K562 (cell line): Measurements from ENCODE around the gene ALOXE3. TPM values are rescaled to one million over a fixed set of nuclear protein-coding genes. Genes with fewer than 3 reads are reported as not detected.

Experiments
- CC2D1A ChIP-seq: fragments of 450-650 bp; IDR thresholded peaks from 2 replicates; pipeline ENCODE4 v1.6.1; 2017; ENCODE audit warnings: mild to moderate bottlenecking
- CREBBP ChIP-seq: IDR thresholded peaks from one replicate; pipeline ENCODE4 v1.6.1; 2012; ENCODE audit warnings: low read depth, mild to moderate bottlenecking, control low read depth, inconsistent platforms, low read length
- E2F6 ChIP-seq, 2 experiments: IDR thresholded peaks; 2 replicates each; pipeline ENCODE4 v1.6.1; 2011; ENCODE audit warnings: borderline replicate concordance in 1 of 2, control low read depth in 1 of 2, low read depth in 1 of 2, low read length in 1 of 2, mild to moderate bottlenecking in 1 of 2, mixed read lengths in 1 of 2, moderate library complexity in 1 of 2; ENCODE audit not compliant: insufficient read depth in 1 of 2, insufficient read length in 1 of 2, poor library complexity in 1 of 2, severe bottlenecking in 1 of 2; ENCODE audit errors: extremely low read depth in 1 of 2
- GABPB2 ChIP-seq: fragments of 250-450 bp; sonication (Bioruptor Pico); conservative IDR thresholded peaks from 2 replicates; pipeline ENCODE4 v1.5.1; 2021; ENCODE audit warnings: mild to moderate bottlenecking
- GTF2A2 ChIP-seq: IDR thresholded peaks from 2 replicates; pipeline ENCODE4 v1.6.1; 2016; ENCODE audit warnings: mild to moderate bottlenecking, missing genetic modification characterization, missing compliant biosample characterization
- HDAC8 ChIP-seq: fragments of 450-650 bp; IDR thresholded peaks from 2 replicates; pipeline ENCODE4 v1.6.1; 2016; ENCODE audit warnings: mild to moderate bottlenecking, missing genetic modification characterization, moderate library complexity, missing compliant biosample characterization
- PHB2 ChIP-seq: fragments of 450-650 bp; IDR thresholded peaks from 2 replicates; pipeline ENCODE4 v1.6.1; 2017; ENCODE audit warnings: low read depth
- PTBP1 ChIP-seq: fragments of 200-400 bp; formaldehyde crosslinking; IDR thresholded peaks from 2 replicates; pipeline ENCODE4 v1.6.1; 2017; ENCODE audit warnings: low read depth, low read length
- PTTG1 ChIP-seq: fragments of 450-650 bp; IDR thresholded peaks from 2 replicates; pipeline ENCODE4 v1.6.1; 2016; ENCODE audit warnings: low read depth, mild to moderate bottlenecking, missing genetic modification characterization, missing compliant biosample characterization
- RAD51 ChIP-seq: fragments of 450-650 bp; IDR thresholded peaks from 2 replicates; pipeline ENCODE4 v1.7.1; 2016; ENCODE audit warnings: low read depth, mild to moderate bottlenecking, borderline replicate concordance
- SOX6 ChIP-seq: fragments of 450-650 bp; IDR thresholded peaks from 2 replicates; pipeline ENCODE4 v1.6.1; 2014; ENCODE audit warnings: mild to moderate bottlenecking
- ZNF695 ChIP-seq: fragments of 450-650 bp; formaldehyde crosslinking; IDR thresholded peaks from 2 replicates; pipeline ENCODE4 v1.4.0; 2020; ENCODE audit warnings: mild to moderate bottlenecking, moderate library complexity
- ZNF75A ChIP-seq: fragments of 450-650 bp; formaldehyde crosslinking; IDR thresholded peaks from 2 replicates; pipeline ENCODE4 v1.4.0; 2020; ENCODE audit warnings: mild to moderate bottlenecking
- ZNF778 ChIP-seq: fragments of 450-650 bp; formaldehyde crosslinking; IDR thresholded peaks from 2 replicates; pipeline ENCODE4 v1.4.0; 2020; ENCODE audit warnings: mild to moderate bottlenecking, moderate library complexity
- polyA plus RNA-seq, 8 experiments: library from polyadenylated mRNA; depleted of rRNA in 4 of 8; stranded (reverse) in 5 of 8; unstranded in 3 of 8; fragments of >200 nt; fragmentation: Nextera tagmentation in 2 of 8; fragmentation: Illumina TruSeq in 1 of 8; extraction: Ambion mirVana in 2 of 8; extraction: Trizol in 1 of 8; gene quantifications; 2 replicates each; pipeline versions ENCODE4 v1.2.1 to v1.2.3, GENCODE V29; 2011 to 2014; ENCODE audit warnings: inconsistent platforms in 1 of 8, missing spikeins in 1 of 8
- total RNA-seq, 7 experiments: library from RNA; depleted of rRNA in 6 of 7; stranded (reverse); fragments of >200 nt in 6 of 7; fragmentation: Illumina TruSeq in 2 of 7; extraction: Trizol in 2 of 7; gene quantifications; 2 replicates each; pipeline versions ENCODE4 v1.2.1 to v1.2.3, GENCODE V29; 2011 to 2021; ENCODE audit warnings: low replicate concordance in 1 of 7
- TF ChIP-seq, protein P1 (sequence below), 2 experiments: fragments of 450-650 bp; IDR thresholded peaks; 2 replicates each; pipeline ENCODE4 v1.6.1; 2018; ENCODE audit warnings: mild to moderate bottlenecking in 2 of 2, low read depth in 1 of 2; ENCODE audit not compliant: partially characterized antibody in 2 of 2
- TF ChIP-seq, protein P2 (sequence below): sonication (generic); formaldehyde crosslinking; IDR thresholded peaks from 2 replicates; pipeline ENCODE4 v1.9.0; 2022; ENCODE audit warnings: mild to moderate bottlenecking, missing genetic modification reagents
- TF ChIP-seq, protein P3 (sequence below), 2 experiments: IDR thresholded peaks; 2 replicates each; pipeline ENCODE4 v1.6.1; 2012; ENCODE audit warnings: improper control_type of control experiment in 2 of 2, low read depth in 2 of 2, low read length in 2 of 2, borderline replicate concordance in 1 of 2
- TF ChIP-seq, protein P4 (sequence below): fragments of 450-650 bp; IDR thresholded peaks from one replicate; pipeline ENCODE4 v1.6.1; 2018; ENCODE audit warnings: mild to moderate bottlenecking, moderate library complexity; ENCODE audit not compliant: partially characterized antibody

The ALOXE3 gene
- total and polyA plus RNA-seq, 9 of the 15 experiments (the other 6 are each of a cell fraction or from before 2014, with no cell fraction given) = 0.04 TPM; not detected in 8

DNA sequence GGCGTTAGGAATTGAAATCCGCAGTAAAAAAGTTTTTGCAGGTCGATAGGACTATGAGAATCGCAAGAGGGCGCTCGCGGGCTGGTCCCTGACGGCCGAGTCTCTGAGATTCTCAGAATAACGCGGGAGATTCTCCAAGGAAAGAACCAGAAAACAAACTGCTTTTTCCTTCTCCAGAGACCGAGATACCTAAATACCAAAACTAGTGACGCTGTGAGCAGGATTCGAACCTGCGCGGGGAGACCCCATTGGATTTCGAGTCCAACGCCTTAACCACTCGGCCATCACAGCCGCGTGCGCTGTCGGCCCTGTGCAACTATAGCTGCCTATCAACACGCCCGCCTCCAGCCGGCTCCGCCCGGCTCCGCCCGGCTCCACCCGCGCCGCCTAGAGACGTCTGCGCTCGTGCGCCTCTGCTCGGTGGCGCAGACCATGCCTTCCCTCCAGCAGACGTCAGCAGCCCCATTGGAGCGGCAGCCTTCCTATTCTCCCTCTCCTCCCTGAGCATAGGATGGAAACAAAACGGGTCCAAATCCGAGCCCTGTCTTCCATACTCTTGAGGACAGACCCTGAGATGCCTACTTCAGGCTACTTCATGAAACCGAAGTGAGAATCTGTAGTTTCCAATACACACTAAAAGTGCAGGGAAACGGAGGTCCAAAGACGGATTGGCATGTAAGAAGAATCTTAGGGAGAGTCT is 20.5 kb upstream of the ALOXE3 start (continued):
- TF ChIP-seq ZNF778 (CRISPR knock-in tag) = no peak
- 0 out of 2 replicates have a peak, but pooled peaks have one; percentile 6 for TF ChIP-seq RAD51
- peak; percentile 35 to 76 for TF ChIP-seq E2F6 (IDR thresholded peaks at IDR 0.05; ENCODE audit: borderline replicate concordance in 1 of 2, extremely low read depth in 1 of 2, insufficient read depth in 1 of 2, insufficient read length in 1 of 2, low read depth in 1 of 2, low read length in 1 of 2, poor library complexity in 1 of 2, severe bottlenecking in 1 of 2)
- TF ChIP-seq, protein P1, sequence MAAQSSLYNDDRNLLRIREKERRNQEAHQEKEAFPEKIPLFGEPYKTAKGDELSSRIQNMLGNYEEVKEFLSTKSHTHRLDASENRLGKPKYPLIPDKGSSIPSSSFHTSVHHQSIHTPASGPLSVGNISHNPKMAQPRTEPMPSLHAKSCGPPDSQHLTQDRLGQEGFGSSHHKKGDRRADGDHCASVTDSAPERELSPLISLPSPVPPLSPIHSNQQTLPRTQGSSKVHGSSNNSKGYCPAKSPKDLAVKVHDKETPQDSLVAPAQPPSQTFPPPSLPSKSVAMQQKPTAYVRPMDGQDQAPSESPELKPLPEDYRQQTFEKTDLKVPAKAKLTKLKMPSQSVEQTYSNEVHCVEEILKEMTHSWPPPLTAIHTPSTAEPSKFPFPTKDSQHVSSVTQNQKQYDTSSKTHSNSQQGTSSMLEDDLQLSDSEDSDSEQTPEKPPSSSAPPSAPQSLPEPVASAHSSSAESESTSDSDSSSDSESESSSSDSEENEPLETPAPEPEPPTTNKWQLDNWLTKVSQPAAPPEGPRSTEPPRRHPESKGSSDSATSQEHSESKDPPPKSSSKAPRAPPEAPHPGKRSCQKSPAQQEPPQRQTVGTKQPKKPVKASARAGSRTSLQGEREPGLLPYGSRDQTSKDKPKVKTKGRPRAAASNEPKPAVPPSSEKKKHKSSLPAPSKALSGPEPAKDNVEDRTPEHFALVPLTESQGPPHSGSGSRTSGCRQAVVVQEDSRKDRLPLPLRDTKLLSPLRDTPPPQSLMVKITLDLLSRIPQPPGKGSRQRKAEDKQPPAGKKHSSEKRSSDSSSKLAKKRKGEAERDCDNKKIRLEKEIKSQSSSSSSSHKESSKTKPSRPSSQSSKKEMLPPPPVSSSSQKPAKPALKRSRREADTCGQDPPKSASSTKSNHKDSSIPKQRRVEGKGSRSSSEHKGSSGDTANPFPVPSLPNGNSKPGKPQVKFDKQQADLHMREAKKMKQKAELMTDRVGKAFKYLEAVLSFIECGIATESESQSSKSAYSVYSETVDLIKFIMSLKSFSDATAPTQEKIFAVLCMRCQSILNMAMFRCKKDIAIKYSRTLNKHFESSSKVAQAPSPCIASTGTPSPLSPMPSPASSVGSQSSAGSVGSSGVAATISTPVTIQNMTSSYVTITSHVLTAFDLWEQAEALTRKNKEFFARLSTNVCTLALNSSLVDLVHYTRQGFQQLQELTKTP (IDR thresholded peaks at IDR 0.05; ENCODE audit: low read depth in 1 of 2, partially characterized antibody in 2 of 2) = no peak
- TF ChIP-seq, protein P2, sequence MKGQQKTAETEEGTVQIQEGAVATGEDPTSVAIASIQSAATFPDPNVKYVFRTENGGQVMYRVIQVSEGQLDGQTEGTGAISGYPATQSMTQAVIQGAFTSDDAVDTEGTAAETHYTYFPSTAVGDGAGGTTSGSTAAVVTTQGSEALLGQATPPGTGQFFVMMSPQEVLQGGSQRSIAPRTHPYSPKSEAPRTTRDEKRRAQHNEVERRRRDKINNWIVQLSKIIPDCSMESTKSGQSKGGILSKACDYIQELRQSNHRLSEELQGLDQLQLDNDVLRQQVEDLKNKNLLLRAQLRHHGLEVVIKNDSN (CRISPR knock-in tag) = no peak
- TF ChIP-seq CC2D1A = no peak; the same call in 1 of the 2 replicates
- no peak for TF ChIP-seq ZNF75A (CRISPR knock-in tag)
- no peak for TF ChIP-seq HDAC8 (tag)
- TF ChIP-seq PTTG1 (tag) = no peak
- no peak for TF ChIP-seq ZNF695 (CRISPR knock-in tag)
- TF ChIP-seq GTF2A2 (tag) = no peak
- TF ChIP-seq CREBBP = no peak
- TF ChIP-seq PHB2 = no peak
- no peak for TF ChIP-seq PTBP1
- TF ChIP-seq, protein P3, sequence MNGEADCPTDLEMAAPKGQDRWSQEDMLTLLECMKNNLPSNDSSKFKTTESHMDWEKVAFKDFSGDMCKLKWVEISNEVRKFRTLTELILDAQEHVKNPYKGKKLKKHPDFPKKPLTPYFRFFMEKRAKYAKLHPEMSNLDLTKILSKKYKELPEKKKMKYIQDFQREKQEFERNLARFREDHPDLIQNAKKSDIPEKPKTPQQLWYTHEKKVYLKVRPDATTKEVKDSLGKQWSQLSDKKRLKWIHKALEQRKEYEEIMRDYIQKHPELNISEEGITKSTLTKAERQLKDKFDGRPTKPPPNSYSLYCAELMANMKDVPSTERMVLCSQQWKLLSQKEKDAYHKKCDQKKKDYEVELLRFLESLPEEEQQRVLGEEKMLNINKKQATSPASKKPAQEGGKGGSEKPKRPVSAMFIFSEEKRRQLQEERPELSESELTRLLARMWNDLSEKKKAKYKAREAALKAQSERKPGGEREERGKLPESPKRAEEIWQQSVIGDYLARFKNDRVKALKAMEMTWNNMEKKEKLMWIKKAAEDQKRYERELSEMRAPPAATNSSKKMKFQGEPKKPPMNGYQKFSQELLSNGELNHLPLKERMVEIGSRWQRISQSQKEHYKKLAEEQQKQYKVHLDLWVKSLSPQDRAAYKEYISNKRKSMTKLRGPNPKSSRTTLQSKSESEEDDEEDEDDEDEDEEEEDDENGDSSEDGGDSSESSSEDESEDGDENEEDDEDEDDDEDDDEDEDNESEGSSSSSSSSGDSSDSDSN (IDR thresholded peaks at IDR 0.05; ENCODE audit: borderline replicate concordance in 1 of 2, low read depth in 2 of 2, low read length in 2 of 2) = 0 out of 4 replicates have a peak, but pooled peaks of 1 of the 2 experiments have one; percentile 35
- TF ChIP-seq, protein P4, sequence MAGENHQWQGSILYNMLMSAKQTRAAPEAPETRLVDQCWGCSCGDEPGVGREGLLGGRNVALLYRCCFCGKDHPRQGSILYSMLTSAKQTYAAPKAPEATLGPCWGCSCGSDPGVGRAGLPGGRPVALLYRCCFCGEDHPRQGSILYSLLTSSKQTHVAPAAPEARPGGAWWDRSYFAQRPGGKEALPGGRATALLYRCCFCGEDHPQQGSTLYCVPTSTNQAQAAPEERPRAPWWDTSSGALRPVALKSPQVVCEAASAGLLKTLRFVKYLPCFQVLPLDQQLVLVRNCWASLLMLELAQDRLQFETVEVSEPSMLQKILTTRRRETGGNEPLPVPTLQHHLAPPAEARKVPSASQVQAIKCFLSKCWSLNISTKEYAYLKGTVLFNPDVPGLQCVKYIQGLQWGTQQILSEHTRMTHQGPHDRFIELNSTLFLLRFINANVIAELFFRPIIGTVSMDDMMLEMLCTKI = no peak
- TF ChIP-seq GABPB2 (CRISPR knock-in tag) = no peak
- 0 out of 2 replicates have a peak, but pooled peaks have one; percentile 10 for TF ChIP-seq SOX6
